Epithelial cell of proximal tubule (primary cell): ENCODE data around the gene GASK1A. TPM values are rescaled to one million over a fixed set of nuclear protein-coding genes. Genes with fewer than 3 reads are reported as not detected.

Source experiments
- DNase-seq: peaks from one replicate; pipeline ENCODE4 v3.0.0-alpha.2; 2011; ENCODE audit warnings: low read depth
- H3K4me3 ChIP-seq: 2 replicates; pipeline ENCODE4 v1.5.1; 2011; ENCODE audit warnings: low read depth, mild to moderate bottlenecking, low read length
- CTCF ChIP-seq: conservative IDR thresholded peaks from 2 replicates; pipeline ENCODE4 v1.5.1; 2012; ENCODE audit warnings: low read depth, mild to moderate bottlenecking, low read length
- total RNA-seq: library from RNA; depleted of rRNA; stranded (reverse); fragments of >200 nt; gene quantifications from 2 replicates; pipeline ENCODE4 v1.2.3, GENCODE V29; 2015

GASK1A gene
- total RNA-seq, 1 donor from 2014 or later, result 1.1 TPM

DNA sequence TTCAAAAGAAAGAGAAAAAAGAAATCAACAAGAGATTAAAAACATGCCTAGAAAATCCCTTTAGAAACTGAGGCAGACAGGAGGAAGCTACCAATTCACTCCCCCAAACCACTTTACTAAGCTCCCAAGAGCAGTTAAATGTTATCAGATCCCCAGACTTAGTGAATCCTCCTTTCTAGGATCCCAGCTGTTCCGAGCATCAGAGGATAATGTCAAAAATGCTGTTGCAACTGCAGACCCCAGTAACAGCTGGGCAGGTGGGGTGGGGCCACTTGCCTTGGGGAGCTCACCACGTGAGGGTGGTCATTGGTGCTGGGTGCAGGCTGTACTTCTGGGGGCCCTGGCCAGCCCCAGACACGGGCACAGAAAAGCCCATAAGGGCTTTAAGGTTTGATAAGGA is 117.7 kb downstream of the GASK1A start:
- H3K4me3 ChIP-seq, result no peak overlapping the region
- no peak for DNase-seq
- no peak for TF ChIP-seq CTCF

- DNase-seq, result no peak
- no peak for TF ChIP-seq CTCF
- H3K4me3 ChIP-seq, result no peak overlapping the region
These were observed 118.4 kb downstream of the GASK1A start for GRCh38 chr3:43097400-43098080.

- no peak for TF ChIP-seq CTCF
- no peak overlapping the region for H3K4me3 ChIP-seq
- DNase-seq, result no peak
These were observed 119.7 kb downstream of the GASK1A start for GRCh38 chr3:43098761-43099160.

DNA sequence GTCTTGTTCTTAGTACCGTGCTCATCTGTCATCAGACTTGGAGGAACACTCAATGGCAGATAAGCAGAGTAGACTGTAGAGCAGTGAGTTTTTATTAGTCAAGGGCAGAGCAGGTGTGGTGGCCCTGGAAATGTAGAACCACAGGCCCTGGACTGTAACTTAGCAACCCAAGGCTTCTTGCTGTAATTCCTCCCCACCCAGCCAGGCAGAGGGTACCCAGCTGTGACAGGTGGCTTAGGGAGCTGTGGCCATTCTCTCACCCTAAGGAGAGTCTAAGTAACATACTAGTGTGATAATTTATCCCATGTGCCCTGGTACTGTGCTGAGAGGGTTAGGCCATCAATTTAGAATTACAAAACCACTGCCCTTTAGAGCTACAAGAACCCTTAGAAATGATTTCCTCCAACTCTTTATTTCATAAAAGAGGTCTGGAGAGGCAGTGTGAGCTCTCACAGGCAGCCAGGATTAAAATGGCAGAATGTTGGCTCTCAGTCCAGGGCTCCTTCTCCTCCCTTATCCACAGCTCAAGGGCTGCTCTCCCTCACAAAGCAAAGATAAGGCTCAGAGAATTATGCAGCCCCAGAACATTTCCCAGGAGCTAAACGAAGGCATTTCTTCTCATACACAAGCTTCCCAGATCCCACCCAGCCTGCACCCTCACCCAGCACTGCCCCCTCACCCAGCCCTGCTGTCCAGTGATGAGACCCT is 123.8 kb downstream of the GASK1A start:
- no peak for TF ChIP-seq CTCF
- no peak overlapping the region for H3K4me3 ChIP-seq
- DNase-seq, result no peak

GRCh38 chr3:43104039-43104438 is 124.9 kb downstream of the GASK1A start:
- TF ChIP-seq CTCF, result no peak
- H3K4me3 ChIP-seq, result no peak overlapping the region
- no peak for DNase-seq

DNA sequence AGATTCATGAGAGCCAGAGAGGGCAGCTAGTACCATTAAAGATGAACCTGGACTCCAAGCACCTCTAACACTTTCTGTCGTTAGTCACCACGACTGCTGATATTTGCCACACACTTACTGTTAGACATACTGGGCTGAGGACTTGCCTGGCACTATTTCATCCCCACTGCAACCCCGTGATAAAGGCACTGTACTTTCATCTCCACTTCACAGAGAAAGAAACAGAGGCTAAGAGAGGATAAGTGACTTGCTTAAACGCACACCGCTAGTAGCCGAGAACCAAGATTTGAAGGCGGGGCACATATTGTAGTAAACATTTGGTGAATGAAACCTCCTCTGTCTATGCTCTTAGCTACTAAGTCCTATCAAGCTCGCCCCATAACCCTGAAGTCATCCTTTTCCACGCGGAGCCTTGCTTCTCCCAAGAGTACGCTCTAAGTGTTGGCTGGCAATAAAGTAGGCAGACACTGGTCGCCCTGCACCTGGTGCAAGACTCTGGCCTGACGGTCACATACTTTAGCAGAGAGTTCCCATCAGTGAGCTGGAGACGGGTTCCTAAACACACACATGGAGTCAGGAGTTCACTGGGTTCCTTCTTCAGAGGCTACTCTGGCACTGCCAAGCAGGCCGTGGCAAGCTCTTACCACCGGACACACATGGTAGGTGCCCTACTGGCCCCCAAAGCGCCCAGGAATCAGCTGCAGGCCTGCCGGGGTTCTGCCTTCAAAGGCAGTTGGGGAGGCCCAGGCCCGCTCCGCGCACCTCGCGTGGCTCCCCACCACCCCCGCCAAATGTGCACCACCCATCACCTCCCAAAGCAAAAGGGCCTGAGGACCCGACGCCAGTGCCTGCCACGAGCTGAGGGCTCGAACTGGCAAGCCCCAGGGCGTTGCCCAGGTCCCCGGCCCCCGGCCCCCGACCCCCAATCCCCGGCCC is 125.8 kb downstream of the GASK1A start:
- TF ChIP-seq CTCF, result no peak
- no peak for DNase-seq
- H3K4me3 ChIP-seq, result peak overlapping the region; percentile 78
